Activated CD8-positive, alpha-beta memory T cell treated with anti-CD3 and anti-CD28 coated beads for 24 hours (primary cell): Measurements from ENCODE around the gene ZNF341.
"Not testable (repeated sequence)": the region's sequence is repeated elsewhere in the genome, so short reads cannot be mapped to it uniquely, and the experiment has no call there.

Experiments
- DNase-seq: peaks from one replicate; pipeline ENCODE4 v3.0.0-alpha.2; 2020

ZNF341 gene

GRCh38 chr20:33732166-33732970 is 572 bp downstream of the ZNF341 start:
- peak; percentile 93 for DNase-seq

GRCh38 chr20:33733654-33734576 is 2.1 kb downstream of the ZNF341 start:
- DNase-seq: no peak

GRCh38 chr20:33736962-33737361 is 5.2 kb downstream of the ZNF341 start:
- DNase-seq: no peak

- no peak for DNase-seq
Measured at GRCh38 chr20:33739493-33739892, 7.7 kb downstream of the ZNF341 start.

GRCh38 chr20:33740189-33740588 is 8.4 kb downstream of the ZNF341 start:
- DNase-seq: no peak

- no peak for DNase-seq
Measured at GRCh38 chr20:33744181-33744580, 12.4 kb downstream of the ZNF341 start.

GRCh38 chr20:33744773-33745385 is 13.1 kb downstream of the ZNF341 start:
- DNase-seq: no peak

GRCh38 chr20:33746325-33746998 is 14.7 kb downstream of the ZNF341 start:
- DNase-seq: no peak

GRCh38 chr20:33751775-33752174 is 20.0 kb downstream of the ZNF341 start:
- DNase-seq: no peak

GRCh38 chr20:33753143-33753542 is 21.3 kb downstream of the ZNF341 start:
- DNase-seq: no peak

GRCh38 chr20:33753763-33754162 is 22.0 kb downstream of the ZNF341 start:
- DNase-seq: no peak

GRCh38 chr20:33755936-33756490 is 24.2 kb downstream of the ZNF341 start:
- DNase-seq: not testable (repeated sequence)

- DNase-seq: no peak
Measured at GRCh38 chr20:33757046-33757445, 25.2 kb downstream of the ZNF341 start.

GRCh38 chr20:33757458-33757857 is 25.7 kb downstream of the ZNF341 start:
- no peak for DNase-seq

- no peak for DNase-seq
Measured at GRCh38 chr20:33761698-33762250, 30.0 kb downstream of the ZNF341 start.

GRCh38 chr20:33765099-33765498 is 33.3 kb downstream of the ZNF341 start:
- DNase-seq: no peak

- no peak for DNase-seq
Measured at GRCh38 chr20:33765592-33765991, 33.8 kb downstream of the ZNF341 start.

- no peak for DNase-seq
Measured at GRCh38 chr20:33766686-33767085, 34.9 kb downstream of the ZNF341 start.

- DNase-seq: no peak
Measured at GRCh38 chr20:33767777-33768138, 36.0 kb downstream of the ZNF341 start.

- DNase-seq: no peak
Measured at GRCh38 chr20:33769043-33769442, 37.2 kb downstream of the ZNF341 start.

GRCh38 chr20:33770005-33770404 is 38.2 kb downstream of the ZNF341 start:
- no peak for DNase-seq

- no peak for DNase-seq
Measured at GRCh38 chr20:33771938-33772337, 40.1 kb downstream of the ZNF341 start.
